K562 (cell line): ENCODE results near the gene LCE1E. TPM values are rescaled to one million over a fixed set of nuclear protein-coding genes. Genes with fewer than 3 reads are reported as not detected.

Experiments
- ATAC-seq: fragments of 200-7000 bp; cut with Tn5 transposase; 3 replicates; pipeline ENCODE4 v1.9.1; 2020; ENCODE audit warnings: moderate library complexity
- BruUV-seq: library from RNA; stranded (reverse); fragments of 400-500 nt; replicated peaks from 2 replicates; lab custom pipeline; 2021; lab: Mats Ljungman, UMichigan
- CTCF ChIA-PET: fragments of 300-600 bp; formaldehyde crosslinking; extraction: SDS; loops from one replicate; lab custom pipeline; 2021; ENCODE audit warnings: low intra/inter-chr PET ratio; lab: Yijun Ruan, JAX
- POLR2A ChIA-PET: fragments of 300-600, 350-650 bp; sonication (Branson Sonifier 250); formaldehyde crosslinking; extraction: SDS; loops from one replicate; lab custom pipeline; 2021; ENCODE audit warnings: antibody characterized with exemption, inconsistent platforms; lab: Yijun Ruan, JAX
- DNase-seq, 4 experiments: peaks; one replicate each; pipeline versions ENCODE4 v3.0.0 to v3.0.0-alpha.2; 2011 to 2018; ENCODE audit warnings: low spot score in 3 of 4, mixed read lengths in 3 of 4; ENCODE audit errors: extremely low read depth in 1 of 4
- FAIRE-seq: peaks from 2 replicates; lab custom pipeline; 2011; peaks lifted over from hg19 to GRCh38; lab: Jason Lieb, UNC
- H2AFZ ChIP-seq: 2 replicates; pipeline ENCODE4 v1.6.0; 2011; ENCODE audit warnings: low read depth, low read length, control low read depth, inconsistent platforms
- H3K27ac ChIP-seq: fragments of 200-600 bp; 3 replicates; pipeline ENCODE4 v1.8.0; 2011; ENCODE audit warnings: low read depth, mild to moderate bottlenecking, control low read depth, inconsistent platforms, low read length, moderate library complexity, mixed read lengths; ENCODE audit errors: extremely low read depth
- H3K27me3 ChIP-seq, 2 experiments: fragments of 300-600 bp in 1 of 2; 2 replicates in 1 of 2; 3 replicates in 1 of 2; pipeline versions ENCODE4 v1.6.0 to v1.8.0; 2011; ENCODE audit warnings: inconsistent platforms in 2 of 2, low read length in 2 of 2, mild to moderate bottlenecking in 1 of 2, mixed read lengths in 1 of 2, moderate library complexity in 1 of 2; ENCODE audit not compliant: control insufficient read depth in 2 of 2, insufficient read depth in 2 of 2
- H3K36me3 ChIP-seq: fragments of 300-600 bp; 3 replicates; pipeline ENCODE4 v1.8.0; 2011; ENCODE audit warnings: mild to moderate bottlenecking, low read length, inconsistent platforms; ENCODE audit not compliant: control insufficient read depth, insufficient read depth
- H3K4me1 ChIP-seq, 2 experiments: fragments of 200-600 bp in 1 of 2; replicated peaks in 1 of 2; 2 replicates in 1 of 2; 3 replicates in 1 of 2; pipeline versions ENCODE4 v1.5.1 to v1.8.0; 2011; ENCODE audit warnings: inconsistent platforms in 2 of 2, low read length in 2 of 2, mild to moderate bottlenecking in 1 of 2, mixed read lengths in 1 of 2, moderate library complexity in 1 of 2; ENCODE audit not compliant: control insufficient read depth in 2 of 2, insufficient read depth in 2 of 2
- H3K4me2 ChIP-seq: 2 replicates; pipeline ENCODE4 v1.6.1; 2011; ENCODE audit warnings: low read length, control low read depth, inconsistent platforms, mixed read lengths; ENCODE audit not compliant: insufficient read depth
- H3K4me3 ChIP-seq: fragments of 200-600 bp; sonication (generic), shearing (Covaris generic); 2 replicates; pipeline ENCODE4 v1.5.1; 2016; ENCODE audit warnings: control low read depth, inconsistent platforms
- H3K79me2 ChIP-seq: fragments of 200-600 bp; 3 replicates; pipeline ENCODE4 v1.8.0; 2011; ENCODE audit warnings: low read length, inconsistent platforms; ENCODE audit not compliant: control insufficient read depth, insufficient read depth
- H3K9ac ChIP-seq, 2 experiments: 2 replicates each; pipeline versions ENCODE4 v1.6.0 to v1.6.1; 2011; ENCODE audit warnings: low read depth in 2 of 2, low read length in 2 of 2, control low read depth in 1 of 2, inconsistent platforms in 1 of 2, mild to moderate bottlenecking in 1 of 2, mixed read lengths in 1 of 2; ENCODE audit not compliant: insufficient read depth in 1 of 2
- H3K9me1 ChIP-seq: one replicate; pipeline ENCODE4 v1.6.0; 2011; ENCODE audit warnings: inconsistent platforms, mild to moderate bottlenecking, low read length, moderate library complexity; ENCODE audit not compliant: control insufficient read depth, insufficient read depth
- H3K9me3 ChIP-seq: replicated peaks from 2 replicates; pipeline ENCODE4 v1.5.1; 2011; ENCODE audit warnings: low read depth, low read length, inconsistent platforms; ENCODE audit not compliant: control insufficient read depth, insufficient read depth
- H4K20me1 ChIP-seq: replicated peaks from 2 replicates; pipeline ENCODE4 v1.6.1; 2011; ENCODE audit warnings: low read length, inconsistent platforms, mixed read lengths; ENCODE audit not compliant: control insufficient read depth, insufficient read depth
- SIN3B ChIP-seq: fragments of 450-650 bp; IDR thresholded peaks from 2 replicates; pipeline ENCODE4 v1.6.1; 2017; ENCODE audit warnings: low read depth, mild to moderate bottlenecking, moderate library complexity
- TOE1 ChIP-seq, 2 experiments: fragments of 450-650 bp in 1 of 2; sonication (generic) in 1 of 2; formaldehyde crosslinking in 1 of 2; IDR thresholded peaks; 2 replicates each; pipeline versions ENCODE4 v1.7.1 to v1.8.0; 2016 to 2022; ENCODE audit warnings: borderline replicate concordance in 2 of 2, mild to moderate bottlenecking in 2 of 2, antibody characterized with exemption in 1 of 2, inconsistent platforms in 1 of 2, low read depth in 1 of 2, missing genetic modification reagents in 1 of 2, moderate library complexity in 1 of 2
- ZNF277 ChIP-seq: fragments of 250-450 bp; sonication (Bioruptor Pico); IDR thresholded peaks from 2 replicates; pipeline ENCODE4 v1.8.0; 2022; ENCODE audit warnings: inconsistent platforms, mild to moderate bottlenecking, moderate library complexity, borderline replicate concordance
- WGBS: fragments of 100-300 bp; shearing (Covaris generic); methylation state at CpG from one replicate; pipeline ENCODE4 v1.1.6; 2016; ENCODE audit warnings: low coverage, mixed read lengths; ENCODE audit not compliant: insufficient coverage; ENCODE audit errors: missing lambda C conversion rate; 5-methylcytosine and 5-hydroxymethylcytosine counted together
- in situ Hi-C: fragments of 300-500 bp; cut with MboI; formaldehyde crosslinking; loops from 4 replicates; pipeline ENCODE4 v1.15.0; 2018; ENCODE audit warnings: inconsistent platforms, mixed read lengths
- intact Hi-C: fragments of 100-400 bp; cut with micrococcal nuclease; formaldehyde crosslinking; loops from 2 replicates; pipeline ENCODE4 v1.14.2; 2022
- polyA plus RNA-seq, 8 experiments: library from polyadenylated mRNA; depleted of rRNA in 4 of 8; stranded (reverse) in 5 of 8; unstranded in 3 of 8; fragments of >200 nt; fragmentation: Nextera tagmentation in 2 of 8; fragmentation: Illumina TruSeq in 1 of 8; extraction: Ambion mirVana in 2 of 8; extraction: Trizol in 1 of 8; gene quantifications; 2 replicates each; pipeline versions ENCODE4 v1.2.1 to v1.2.3, GENCODE V29; 2011 to 2014; ENCODE audit warnings: inconsistent platforms in 1 of 8, missing spikeins in 1 of 8
- total RNA-seq, 7 experiments: library from RNA; depleted of rRNA in 6 of 7; stranded (reverse); fragments of >200 nt in 6 of 7; fragmentation: Illumina TruSeq in 2 of 7; extraction: Trizol in 2 of 7; gene quantifications; 2 replicates each; pipeline versions ENCODE4 v1.2.1 to v1.2.3, GENCODE V29; 2011 to 2021; ENCODE audit warnings: low replicate concordance in 1 of 7

The LCE1E gene
- total and polyA plus RNA-seq, 9 of the 15 experiments (the other 6 are each of a cell fraction or from before 2014, with no cell fraction given) = not detected

GRCh38 chr1:152827173-152827572 is 41.1 kb downstream of the LCE1E start, which contains the start of gene LCE1A:
Gene LCE1A (plus strand): TSS chr1:152827473. CDS start chr1:152827473, 0 bp downstream.
- intact Hi-C loops = no loop called here
- Histone ChIP-seq H3K9ac (no peak within 1 kb of the TSS), H3K9me3 (no peaks in the 10 kb centered on the region), H3K79me2 (no peaks in the 10 kb centered on the region), H3K4me2 (no peak within 1 kb of the TSS), H3K9me1 (no peaks in the 10 kb centered on the region), H3K4me3 (no peak within 1 kb of the TSS), H3K4me1 (no peaks in the 10 kb centered on the region), H2AFZ (no peak within 1 kb of the TSS), H3K27me3 (no peaks in the 10 kb centered on the region), H3K36me3 (no peaks in the 10 kb centered on the region), H4K20me1 (no peaks in the 10 kb centered on the region), H3K27ac (no peak within 1 kb of the TSS)
- TF ChIP-seq SIN3B (no peak), ZNF277 (CRISPR knock-in tag) (no peak), TOE1 (IDR thresholded peaks at IDR 0.05; ENCODE audit: borderline replicate concordance) (no peak), TOE1 (CRISPR knock-in tag; IDR thresholded peaks at IDR 0.05; ENCODE audit: borderline replicate concordance, low read depth) (no peak)
- ChIA-PET CTCF (no interaction called here), POLR2A (interaction anchor here (1.1 kb wide), 1 partner anchor 10 kb away, joined by 3 read pairs; no protein-coding TSS in a partner anchor)
- FAIRE-seq (no peak), ATAC-seq (no peak), DNase-seq (no peak)
- 0% methylated on average over 2 of the region's 2 CpGs for WGBS
- in situ Hi-C loops = no loop called here
- no TSS peak for BruUV-seq
